ENCODE data around the gene AAK1.

The AAK1 gene

DNA sequence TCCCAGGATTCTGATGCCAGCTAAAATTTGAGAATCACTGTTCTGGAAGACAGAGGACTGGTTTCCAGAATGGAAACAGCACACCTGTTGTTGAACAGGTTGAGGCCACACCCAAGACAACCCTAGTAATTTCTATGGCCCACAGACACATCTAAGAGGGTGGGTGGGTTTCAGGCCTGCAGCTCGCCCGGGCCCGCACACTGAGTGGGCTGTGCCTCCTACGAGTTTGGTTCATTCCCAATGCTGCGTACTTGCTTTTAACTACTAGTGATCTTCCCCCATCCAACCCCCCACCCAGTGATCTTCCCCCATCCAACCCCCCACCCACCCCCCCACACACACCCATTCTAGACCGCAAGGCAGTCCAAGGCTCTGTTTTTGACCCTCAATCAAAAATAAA lies 205.0 kb downstream of the AAK1 start:
- no peak overlapping the region for H3K4me3 ChIP-seq
- no peak for DNase-seq (ENCODE audit: low spot score)
- H3K27ac ChIP-seq: peak overlapping the region; percentile 95 to 99
- TF ChIP-seq, protein P1, sequence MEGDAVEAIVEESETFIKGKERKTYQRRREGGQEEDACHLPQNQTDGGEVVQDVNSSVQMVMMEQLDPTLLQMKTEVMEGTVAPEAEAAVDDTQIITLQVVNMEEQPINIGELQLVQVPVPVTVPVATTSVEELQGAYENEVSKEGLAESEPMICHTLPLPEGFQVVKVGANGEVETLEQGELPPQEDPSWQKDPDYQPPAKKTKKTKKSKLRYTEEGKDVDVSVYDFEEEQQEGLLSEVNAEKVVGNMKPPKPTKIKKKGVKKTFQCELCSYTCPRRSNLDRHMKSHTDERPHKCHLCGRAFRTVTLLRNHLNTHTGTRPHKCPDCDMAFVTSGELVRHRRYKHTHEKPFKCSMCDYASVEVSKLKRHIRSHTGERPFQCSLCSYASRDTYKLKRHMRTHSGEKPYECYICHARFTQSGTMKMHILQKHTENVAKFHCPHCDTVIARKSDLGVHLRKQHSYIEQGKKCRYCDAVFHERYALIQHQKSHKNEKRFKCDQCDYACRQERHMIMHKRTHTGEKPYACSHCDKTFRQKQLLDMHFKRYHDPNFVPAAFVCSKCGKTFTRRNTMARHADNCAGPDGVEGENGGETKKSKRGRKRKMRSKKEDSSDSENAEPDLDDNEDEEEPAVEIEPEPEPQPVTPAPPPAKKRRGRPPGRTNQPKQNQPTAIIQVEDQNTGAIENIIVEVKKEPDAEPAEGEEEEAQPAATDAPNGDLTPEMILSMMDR (IDR thresholded peaks at IDR 0.05): no peak

DNA sequence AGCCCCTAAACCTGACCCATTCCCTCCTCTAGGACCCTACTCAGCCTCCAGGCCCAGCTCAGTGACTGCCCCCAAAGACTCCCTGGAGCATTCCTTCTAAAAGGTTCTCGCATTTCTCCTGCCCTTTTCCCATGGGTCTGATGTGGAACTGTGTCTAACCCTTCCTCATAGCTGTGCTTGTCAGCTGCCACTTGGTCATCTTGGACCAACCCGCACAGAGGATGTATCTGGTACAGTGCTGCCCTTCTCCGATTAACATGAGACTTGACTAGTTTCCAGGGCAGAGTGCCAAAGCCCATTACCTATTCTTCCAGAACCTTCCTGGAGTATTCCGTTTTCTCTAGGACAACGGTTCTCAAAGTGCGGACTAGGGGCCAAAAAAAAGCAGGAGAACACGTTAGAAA lies 205.8 kb downstream of the AAK1 start:
- TF ChIP-seq, protein P1 (IDR thresholded peaks at IDR 0.05): no peak
- Histone ChIP-seq H3K4me3 (peak overlapping the region; percentile 99), H3K27ac (peak overlapping the region; percentile 95 to 99)
- DNase-seq (ENCODE audit: low spot score): peak; percentile 89

DNA sequence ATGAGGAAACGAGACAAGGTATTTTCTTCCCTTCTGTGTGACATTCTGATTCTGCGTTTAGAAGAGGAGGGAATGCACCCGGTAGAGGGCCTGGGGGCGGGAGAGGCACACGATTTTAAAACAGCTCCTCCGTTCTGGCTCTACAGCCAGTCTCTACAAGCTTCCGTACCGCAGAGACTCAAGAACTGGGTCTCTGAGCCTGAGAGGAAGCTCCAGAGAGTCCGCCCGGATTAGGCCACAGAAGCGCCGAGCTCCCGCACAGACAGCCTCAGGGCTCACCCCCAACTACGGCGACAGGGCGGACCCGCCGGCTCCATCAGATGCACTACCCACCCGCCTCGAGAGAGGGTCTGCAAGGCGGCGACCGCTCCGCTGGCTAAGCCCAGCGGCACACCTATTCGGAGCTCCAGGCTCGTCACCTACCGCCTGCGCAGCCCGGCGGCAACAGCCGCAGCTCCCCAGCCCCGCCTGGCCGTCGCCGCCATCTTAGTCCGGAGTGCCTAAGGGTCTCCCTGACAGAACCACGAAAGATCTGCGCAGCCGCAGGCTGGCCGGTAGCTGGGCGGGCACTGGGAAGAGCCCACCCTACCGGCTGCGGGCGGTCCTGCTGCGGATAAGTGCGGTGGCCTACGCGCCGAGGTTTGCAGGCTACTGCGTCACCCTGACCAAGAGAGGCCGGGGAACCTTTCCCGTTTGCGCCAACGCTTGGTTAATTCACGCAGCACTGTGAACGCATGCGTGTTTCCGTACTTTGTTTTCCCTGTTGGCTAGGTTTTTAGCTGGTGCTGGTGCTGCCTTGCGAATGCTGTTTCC lies 206.4 kb downstream of the AAK1 start, which contains the start of gene NFU1:
NFU1 (minus strand) TSS at position 498 of the 813 bp plus-strand sequence; CDS start at position 485, 13 bp downstream.
- peak; percentile 96 for DNase-seq (ENCODE audit: low spot score)
- TF ChIP-seq, protein P1 (IDR thresholded peaks at IDR 0.05): peak; percentile 45
- peak within 1 kb of the TSS; percentile 99 for H3K4me3 ChIP-seq

DNA sequence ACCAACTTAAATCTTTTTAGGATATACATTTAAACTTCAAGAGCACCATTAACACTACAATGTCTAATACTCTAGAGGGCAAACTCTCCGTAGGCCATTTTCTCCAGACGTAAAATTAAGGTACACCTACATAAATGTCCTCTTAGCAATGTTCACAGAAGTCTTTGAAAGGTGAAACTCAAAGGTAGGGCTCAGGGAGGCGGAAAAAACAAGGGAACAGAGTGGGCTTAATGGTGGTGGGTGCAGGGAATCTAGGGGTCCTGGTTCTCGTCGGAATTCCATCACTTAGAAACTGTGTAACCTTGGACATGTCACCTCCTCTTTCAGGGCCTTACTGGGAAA lies 207.0 kb downstream of the AAK1 start:
- DNase-seq (ENCODE audit: low spot score): no peak
- TF ChIP-seq, protein P1 (IDR thresholded peaks at IDR 0.05): no peak
- Histone ChIP-seq H3K27ac (peak overlapping the region; percentile 95 to 99), H3K4me3 (peak overlapping the region; percentile 99)

More for the DNA sequence above, 206.4 kb downstream of the AAK1 start, which contains the start of gene NFU1:
- H3K27ac ChIP-seq: peak within 1 kb of the TSS; percentile 95 to 99

DNA sequence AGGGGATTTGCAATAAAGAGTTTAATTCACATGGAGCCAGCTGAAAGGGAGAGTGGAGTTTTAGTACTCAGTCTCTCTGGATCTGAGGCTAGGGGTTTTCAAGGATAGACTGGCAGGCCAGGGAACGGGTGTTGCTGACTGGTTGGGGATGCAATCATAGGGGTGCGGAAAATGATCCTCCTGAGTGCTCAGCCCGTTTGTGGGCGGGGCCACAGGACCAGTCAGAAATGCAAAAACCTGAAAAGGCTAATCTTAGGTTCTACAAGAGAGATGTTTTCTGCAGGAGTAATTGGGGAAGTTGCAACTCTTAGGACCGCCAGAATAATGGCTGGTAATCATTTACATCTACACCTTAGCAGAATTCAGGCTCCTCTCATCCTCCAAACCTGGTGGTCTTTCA lies 208.8 kb downstream of the AAK1 start:
- no peak for DNase-seq (ENCODE audit: low spot score)
- TF ChIP-seq, protein P1 (IDR thresholded peaks at IDR 0.05): no peak
- no peak overlapping the region for H3K4me3 ChIP-seq
- H3K27ac ChIP-seq: no peak overlapping the region

DNA sequence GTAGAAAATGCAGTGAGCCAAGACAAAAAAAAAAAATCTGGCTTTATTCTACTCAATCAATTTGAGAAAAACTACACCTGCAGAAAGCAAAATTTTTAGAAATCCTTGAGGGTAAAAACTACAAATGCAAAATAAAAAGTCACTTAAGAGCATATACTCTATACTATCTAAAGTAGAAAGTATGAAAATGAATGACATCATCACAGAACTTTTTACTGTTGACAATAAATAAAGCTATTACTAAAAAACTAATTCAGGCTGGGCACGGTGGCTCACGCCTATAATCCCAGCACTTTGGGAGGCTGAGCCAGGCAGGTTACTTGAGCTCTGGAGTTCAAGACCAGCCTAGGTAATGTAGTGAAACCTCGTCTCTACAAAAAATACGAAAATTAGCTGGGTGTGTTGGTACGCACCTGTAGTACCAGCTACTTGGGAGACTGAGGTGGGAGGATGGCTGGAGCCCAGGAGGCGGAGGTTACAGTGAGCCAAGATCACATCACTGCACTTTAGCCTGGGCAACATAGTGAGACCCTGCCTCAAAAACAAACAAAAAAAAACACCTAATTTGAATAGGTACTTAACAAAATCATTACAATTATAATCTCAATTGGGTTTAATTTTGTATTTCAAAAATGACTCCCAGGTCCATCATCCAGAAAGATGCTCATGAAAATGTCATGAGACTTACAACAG lies 213.9 kb downstream of the AAK1 start:
- H3K4me3 ChIP-seq: no peak overlapping the region
- TF ChIP-seq, protein P1 (IDR thresholded peaks at IDR 0.05): no peak
- no peak overlapping the region for H3K27ac ChIP-seq
- DNase-seq (ENCODE audit: low spot score): no peak
